T-helper 2 cell treated with Interferon-gamma antibody and Interleukin-4, amounts not matched to agents 5 μg/mL and 100 μg/mL, for 36 hours (primary cell): ENCODE results near the gene AP1S1.

Experiments
- DNase-seq: peaks from one replicate; pipeline ENCODE4 v3.0.0; 2021; ENCODE audit warnings: low spot score
- H3K27ac Mint-ChIP-seq: one replicate; pipeline ENCODE4 v1.8.0; 2021; ENCODE audit warnings: mild to moderate bottlenecking, mixed read lengths
- H3K27me3 Mint-ChIP-seq: one replicate; pipeline ENCODE4 v1.8.0; 2021; ENCODE audit warnings: low read depth, mixed read lengths
- H3K36me3 Mint-ChIP-seq: one replicate; pipeline ENCODE4 v1.8.0; 2021; ENCODE audit warnings: low read depth, mixed read lengths
- H3K4me1 Mint-ChIP-seq: one replicate; pipeline ENCODE4 v1.8.0; 2021; ENCODE audit warnings: low read depth, mixed read lengths
- H3K4me3 Mint-ChIP-seq: one replicate; pipeline ENCODE4 v1.8.0; 2022; ENCODE audit warnings: mild to moderate bottlenecking, moderate library complexity, mixed read lengths
- H3K9me3 Mint-ChIP-seq: one replicate; pipeline ENCODE4 v1.8.0; 2021; ENCODE audit warnings: mixed read lengths

AP1S1 gene

GRCh38 chr7:101167645-101168411 is 13.6 kb downstream of the AP1S1 start:
- H3K27ac Mint-ChIP-seq: no peak overlapping the region
- no peak for DNase-seq
- H3K4me1 Mint-ChIP-seq: peaks cover 47% of the 10 kb centered on the region
- H3K9me3 Mint-ChIP-seq: no peaks in the 10 kb centered on the region
- H3K36me3 Mint-ChIP-seq: no peaks in the 10 kb centered on the region
- peaks cover 78% of the 10 kb centered on the region for H3K27me3 Mint-ChIP-seq
- no peak overlapping the region for H3K4me3 Mint-ChIP-seq

- H3K36me3 Mint-ChIP-seq: no peaks in the 10 kb centered on the region
- H3K4me1 Mint-ChIP-seq: peaks cover 47% of the 10 kb centered on the region
- H3K9me3 Mint-ChIP-seq: no peaks in the 10 kb centered on the region
- no peak overlapping the region for H3K4me3 Mint-ChIP-seq
- peak overlapping the region; percentile 33 for H3K27ac Mint-ChIP-seq
- DNase-seq: no peak
- peaks cover 81% of the 10 kb centered on the region for H3K27me3 Mint-ChIP-seq
Measured at GRCh38 chr7:101168412-101169049, 14.3 kb downstream of the AP1S1 start.

- Mint-ChIP-seq H3K36me3 (peaks cover 2% of the 10 kb centered on the region), H3K4me3 (peak overlapping the region; percentile 48), H3K27ac (no peak overlapping the region), H3K9me3 (no peaks in the 10 kb centered on the region), H3K4me1 (peaks cover 52% of the 10 kb centered on the region), H3K27me3 (peaks cover 86% of the 10 kb centered on the region)
- no peak for DNase-seq
Measured at GRCh38 chr7:101169110-101169837, 15.0 kb downstream of the AP1S1 start.

GRCh38 chr7:101169838-101170551 is 15.7 kb downstream of the AP1S1 start:
- DNase-seq: peak; percentile 78
- Mint-ChIP-seq H3K9me3 (no peaks in the 10 kb centered on the region), H3K27ac (no peak overlapping the region), H3K36me3 (peaks cover 2% of the 10 kb centered on the region), H3K4me1 (peaks cover 48% of the 10 kb centered on the region), H3K27me3 (peaks cover 87% of the 10 kb centered on the region), H3K4me3 (peak overlapping the region; percentile 48)

GRCh38 chr7:101170617-101171441 is 16.6 kb downstream of the AP1S1 start:
- Mint-ChIP-seq H3K36me3 (peaks cover 2% of the 10 kb centered on the region), H3K27ac (no peak overlapping the region)

GRCh38 chr7:101171442-101171837 is 17.2 kb downstream of the AP1S1 start:
- Mint-ChIP-seq H3K9me3 (no peaks in the 10 kb centered on the region), H3K4me1 (peaks cover 39% of the 10 kb centered on the region), H3K4me3 (peak overlapping the region; percentile 44), H3K36me3 (peaks cover 2% of the 10 kb centered on the region), H3K27me3 (peaks cover 87% of the 10 kb centered on the region), H3K27ac (no peak overlapping the region)
- no peak for DNase-seq

More at GRCh38 chr7:101170617-101171441, 16.6 kb downstream of the AP1S1 start:
- Mint-ChIP-seq H3K4me3 (peak overlapping the region; percentile 17), H3K27me3 (peaks cover 87% of the 10 kb centered on the region), H3K9me3 (no peaks in the 10 kb centered on the region), H3K4me1 (peaks cover 44% of the 10 kb centered on the region)
- no peak for DNase-seq

- Mint-ChIP-seq H3K27ac (no peak overlapping the region), H3K4me3 (peak overlapping the region; percentile 44), H3K9me3 (no peaks in the 10 kb centered on the region), H3K36me3 (peaks cover 2% of the 10 kb centered on the region), H3K27me3 (peaks cover 88% of the 10 kb centered on the region), H3K4me1 (peaks cover 36% of the 10 kb centered on the region)
- DNase-seq: no peak
Measured at GRCh38 chr7:101172005-101172853, 18.0 kb downstream of the AP1S1 start.

GRCh38 chr7:101172854-101173751 is 18.8 kb downstream of the AP1S1 start:
- Mint-ChIP-seq H3K27ac (no peak overlapping the region), H3K9me3 (no peaks in the 10 kb centered on the region), H3K36me3 (peaks cover 2% of the 10 kb centered on the region), H3K4me3 (peak overlapping the region; percentile 36), H3K27me3 (peaks cover 88% of the 10 kb centered on the region), H3K4me1 (peaks cover 34% of the 10 kb centered on the region)
- no peak for DNase-seq

GRCh38 chr7:101173752-101174244 is 19.5 kb downstream of the AP1S1 start:
- peaks cover 2% of the 10 kb centered on the region for H3K36me3 Mint-ChIP-seq
- peak overlapping the region; percentile 74 for H3K4me3 Mint-ChIP-seq
- H3K27ac Mint-ChIP-seq: peak overlapping the region; percentile 53
- peak; percentile 64 for DNase-seq
- peaks cover 30% of the 10 kb centered on the region for H3K4me1 Mint-ChIP-seq
- peaks cover 90% of the 10 kb centered on the region for H3K27me3 Mint-ChIP-seq
- no peaks in the 10 kb centered on the region for H3K9me3 Mint-ChIP-seq

- H3K27me3 Mint-ChIP-seq: peaks cover 91% of the 10 kb centered on the region
- peak overlapping the region; percentile 53 for H3K27ac Mint-ChIP-seq
- H3K4me1 Mint-ChIP-seq: peaks cover 27% of the 10 kb centered on the region
- no peaks in the 10 kb centered on the region for H3K9me3 Mint-ChIP-seq
- H3K4me3 Mint-ChIP-seq: peak overlapping the region; percentile 74
- DNase-seq: no peak
- peaks cover 2% of the 10 kb centered on the region for H3K36me3 Mint-ChIP-seq
Measured at GRCh38 chr7:101174322-101174854, 20.1 kb downstream of the AP1S1 start.

GRCh38 chr7:101175664-101176063 is 21.4 kb downstream of the AP1S1 start:
- H3K27ac Mint-ChIP-seq: no peak overlapping the region
- H3K9me3 Mint-ChIP-seq: no peaks in the 10 kb centered on the region

More at GRCh38 chr7:101175664-101176063, 21.4 kb downstream of the AP1S1 start:
- Mint-ChIP-seq H3K36me3 (peaks cover 2% of the 10 kb centered on the region), H3K4me3 (no peak overlapping the region), H3K4me1 (peaks cover 18% of the 10 kb centered on the region), H3K27me3 (peaks cover 85% of the 10 kb centered on the region)
- DNase-seq: no peak
